Iris pigment epithelial cell (primary cell): Measurements from ENCODE around the gene GRIN2A.
A peak's percentile ranks its signal among the peaks of the same experiment; 100 is the strongest.

ENCODE experiments used
- DNase-seq: peaks from one replicate; pipeline ENCODE4 v3.0.0-alpha.2; 2011; ENCODE audit warnings: low read depth

GRIN2A gene

DNA sequence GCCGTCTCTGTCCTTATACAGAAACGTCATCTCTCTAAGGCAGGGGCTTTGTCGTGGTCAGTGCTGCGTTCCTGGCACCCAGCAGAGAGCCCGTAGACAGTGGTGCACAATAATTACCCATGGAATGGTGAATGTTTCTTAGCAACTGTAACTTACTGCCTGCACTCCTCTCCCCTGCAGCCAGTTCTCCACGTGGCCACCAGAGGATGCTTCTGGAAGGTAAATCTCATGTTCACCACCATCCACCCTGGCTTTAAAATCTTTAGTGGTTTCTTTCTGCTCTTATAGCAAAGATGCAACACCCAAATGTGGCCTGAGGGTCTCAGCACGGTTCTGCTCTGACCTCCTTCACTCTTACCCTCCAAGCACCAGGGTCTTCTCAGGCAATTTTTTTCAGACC, 150.8 kb downstream of the GRIN2A start:
- DNase-seq: no peak

DNA sequence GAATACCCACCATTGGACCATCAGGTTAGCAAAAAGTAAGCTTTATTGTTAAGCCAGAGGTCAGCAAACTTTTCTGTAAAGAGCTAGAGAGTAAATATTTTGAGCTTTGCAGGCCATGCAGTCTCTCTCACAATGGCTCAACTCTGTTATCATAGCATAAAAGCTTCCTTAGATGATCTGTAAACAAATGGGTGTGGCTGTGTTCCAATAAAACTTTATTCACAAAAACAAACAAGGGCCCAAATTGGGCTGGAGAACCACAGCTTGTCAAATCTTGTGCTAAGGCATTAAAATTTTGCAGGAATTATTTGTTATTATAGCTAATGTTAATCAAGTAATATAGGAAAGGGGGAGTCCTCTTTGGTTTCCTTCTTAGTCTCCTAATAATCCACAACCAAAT, 153.6 kb downstream of the GRIN2A start:
- no peak for DNase-seq

- DNase-seq: no peak
These were observed 154.7 kb downstream of the GRIN2A start for GRCh38 chr16:10027553-10027952.

DNA sequence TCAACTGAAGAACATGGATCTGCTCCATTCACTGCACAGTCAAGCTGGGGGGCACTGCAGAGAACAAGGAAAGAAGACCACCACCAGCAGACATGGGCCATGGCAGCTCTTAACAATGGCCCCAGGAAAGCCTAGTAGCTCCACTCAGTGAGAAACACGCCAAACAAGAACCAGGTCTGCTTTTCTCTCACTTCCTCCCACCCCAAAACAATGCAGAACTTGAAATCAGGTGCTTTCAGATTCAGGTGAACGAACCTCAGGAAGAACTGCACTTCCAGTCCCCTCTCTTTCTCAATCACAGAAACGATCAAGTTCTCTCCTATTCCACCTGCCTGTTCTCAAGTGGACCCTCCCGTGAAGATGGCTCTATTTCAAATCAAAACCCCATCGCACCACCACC, 155.6 kb downstream of the GRIN2A start:
- no peak for DNase-seq

- no peak for DNase-seq
These were observed 160.1 kb downstream of the GRIN2A start for GRCh38 chr16:10022098-10022497.

- no peak for DNase-seq
These were observed 161.4 kb downstream of the GRIN2A start for GRCh38 chr16:10020866-10021265.

- no peak for DNase-seq
These were observed 165.5 kb downstream of the GRIN2A start for GRCh38 chr16:10016752-10017151.

- DNase-seq: no peak
These were observed 166.8 kb downstream of the GRIN2A start for GRCh38 chr16:10015397-10015796.

DNA sequence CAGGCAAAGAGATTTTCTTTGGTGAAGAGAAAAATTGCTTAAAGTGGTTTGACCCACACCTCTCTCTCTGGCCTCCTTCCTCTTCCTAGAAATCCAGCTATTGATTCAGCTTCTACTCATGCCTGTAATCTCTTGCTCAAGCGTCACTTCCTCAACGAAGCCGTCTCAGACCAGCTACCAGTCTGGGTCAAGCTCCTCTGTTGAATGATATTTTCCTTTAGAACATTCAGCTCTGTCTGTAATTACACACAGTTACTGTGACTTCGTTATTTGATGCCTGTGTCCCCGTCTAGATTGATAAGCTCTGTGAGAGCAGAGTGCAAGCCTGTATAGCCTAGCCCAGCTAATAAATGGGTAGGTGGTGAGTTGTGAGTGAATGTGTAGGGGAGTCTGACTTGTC, 168.5 kb downstream of the GRIN2A start:
- DNase-seq: no peak

DNA sequence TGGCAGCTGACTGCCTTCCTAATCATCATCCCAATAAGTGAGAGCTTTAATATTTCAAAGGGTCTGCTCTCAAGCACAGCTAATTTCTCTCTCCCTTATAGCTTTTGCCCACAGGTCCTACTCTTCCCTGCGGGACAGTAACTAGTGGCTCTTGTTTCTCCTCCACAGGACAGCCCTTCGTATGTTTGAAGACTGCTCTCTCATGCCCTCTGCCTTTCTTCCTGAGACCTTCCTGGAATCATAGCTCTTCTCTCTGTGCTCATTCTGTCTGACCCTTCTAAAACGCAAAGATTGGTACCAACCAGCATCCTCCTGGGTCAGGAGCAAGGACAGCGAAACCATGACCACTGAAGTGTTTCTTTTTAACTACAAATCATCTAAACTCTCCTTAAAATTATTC, 168.9 kb downstream of the GRIN2A start:
- no peak for DNase-seq

GRCh38 chr16:10009684-10010083, 172.5 kb downstream of the GRIN2A start:
- DNase-seq: no peak

DNA sequence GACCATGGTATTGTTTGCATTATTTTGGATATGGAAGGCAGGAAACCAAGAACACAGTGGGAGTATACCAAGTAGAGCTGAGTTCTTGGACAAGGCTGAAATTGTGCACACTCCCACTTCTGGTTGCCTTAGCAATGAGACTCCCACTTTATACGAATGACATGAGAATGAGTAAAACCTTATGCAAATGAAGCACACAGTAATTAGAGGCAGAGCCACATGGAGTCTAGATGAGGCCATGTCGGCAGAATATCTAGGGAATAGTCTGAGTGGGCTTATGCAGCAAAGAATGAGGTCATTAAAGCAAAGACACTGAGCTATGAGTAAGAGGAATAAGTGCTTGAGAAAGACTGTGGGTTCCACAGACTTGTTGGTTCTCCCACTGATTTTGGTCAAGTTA, 178.7 kb downstream of the GRIN2A start:
- no peak for DNase-seq

DNA sequence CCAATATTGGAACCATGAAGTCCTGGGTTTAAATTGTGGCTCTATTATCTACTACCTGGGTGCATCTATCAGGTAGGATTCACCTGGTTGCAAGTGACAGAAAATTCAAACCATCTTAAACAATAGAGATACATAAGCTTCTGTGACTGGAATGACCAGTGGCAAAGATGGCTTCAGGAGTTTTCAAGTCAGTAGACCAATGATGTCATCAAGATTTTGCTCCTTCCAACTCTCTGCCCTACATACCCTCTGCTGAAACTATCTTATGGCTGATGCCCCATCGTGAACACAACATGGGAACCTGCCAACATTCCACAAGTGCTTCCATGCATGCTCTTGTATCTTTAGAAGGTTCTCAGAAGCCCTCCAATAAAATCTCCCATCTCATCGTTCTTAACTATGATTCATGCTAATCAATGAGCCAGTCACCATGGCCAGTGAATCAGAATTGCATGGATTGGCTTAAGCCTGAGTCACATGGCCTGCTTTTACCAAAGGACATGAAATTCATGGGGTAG, 180.9 kb downstream of the GRIN2A start:
- no peak for DNase-seq

- no peak for DNase-seq
These were observed 186.0 kb downstream of the GRIN2A start for GRCh38 chr16:9996221-9996620.

- DNase-seq: no peak
These were observed 189.8 kb downstream of the GRIN2A start for GRCh38 chr16:9992441-9992840.

GRCh38 chr16:9980981-9981380, 201.2 kb downstream of the GRIN2A start:
- DNase-seq: no peak

DNA sequence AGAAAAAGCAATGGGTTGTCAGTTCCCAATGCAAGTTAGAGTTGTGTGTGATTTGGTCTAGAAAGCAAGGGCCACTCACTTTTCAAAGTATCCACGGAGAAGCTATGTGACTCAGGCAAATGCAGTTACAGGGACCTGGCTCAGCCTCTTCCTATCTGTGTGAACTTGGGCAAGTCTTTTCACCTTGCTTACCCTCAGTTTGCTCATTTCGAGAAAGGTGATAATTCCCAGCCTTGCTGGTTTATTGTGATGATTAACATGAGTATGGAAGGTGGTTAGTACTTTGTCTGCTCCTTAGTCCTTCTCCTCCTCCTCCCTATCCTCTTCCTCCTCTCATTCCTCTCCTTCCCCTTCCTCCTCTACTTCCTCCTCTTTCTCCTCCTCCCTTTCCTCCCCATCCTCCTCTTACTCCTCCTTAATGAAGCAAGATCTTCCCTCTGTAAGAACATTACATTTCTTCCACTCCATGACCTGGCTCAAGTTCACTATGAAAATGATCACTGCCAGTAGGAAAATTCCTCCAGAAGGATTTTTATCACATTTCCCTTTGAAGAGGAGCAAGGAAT, 204.0 kb downstream of the GRIN2A start:
- no peak for DNase-seq

- DNase-seq: no peak
These were observed 204.8 kb downstream of the GRIN2A start for GRCh38 chr16:9977333-9977897.

GRCh38 chr16:9976601-9977000, 205.6 kb downstream of the GRIN2A start:
- no peak for DNase-seq

DNA sequence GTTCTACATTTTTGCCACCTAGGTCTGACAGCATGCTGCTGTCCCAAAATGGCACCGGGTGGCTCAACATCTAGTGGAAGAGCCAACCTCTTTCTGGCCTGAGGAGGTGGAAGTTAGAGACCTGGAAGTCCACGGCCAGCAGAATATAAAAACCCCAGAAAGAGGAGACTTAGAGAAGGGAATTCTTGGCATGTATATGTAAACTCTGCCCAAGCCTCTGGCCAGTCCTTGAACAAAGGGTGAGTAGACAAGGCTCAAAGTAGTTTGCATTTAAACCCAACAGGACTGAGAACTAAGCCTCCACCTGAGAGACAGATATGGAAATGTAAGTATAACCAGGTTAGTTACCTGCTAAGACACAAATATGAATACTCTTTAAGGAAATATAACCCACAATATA, 210.3 kb downstream of the GRIN2A start:
- DNase-seq: no peak

DNA sequence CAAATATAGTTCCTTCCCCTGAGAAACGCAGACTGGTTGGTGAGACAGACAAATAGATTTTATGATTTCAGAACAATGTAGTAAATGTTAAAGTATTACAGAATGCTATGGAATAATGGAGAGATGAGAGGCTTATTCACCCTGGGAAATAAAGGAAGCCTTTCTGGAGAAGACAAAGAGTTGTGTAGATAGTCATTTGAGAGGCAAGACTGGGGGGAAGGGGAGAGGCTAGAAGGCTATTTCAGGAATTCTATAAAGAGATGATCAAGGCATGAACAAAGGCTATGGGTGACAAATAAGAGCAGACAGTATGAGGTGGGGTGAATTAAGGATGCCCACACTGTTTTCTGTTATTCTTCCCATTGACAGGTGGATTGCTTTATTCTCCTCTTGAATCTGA, 211.4 kb downstream of the GRIN2A start:
- DNase-seq: no peak

DNA sequence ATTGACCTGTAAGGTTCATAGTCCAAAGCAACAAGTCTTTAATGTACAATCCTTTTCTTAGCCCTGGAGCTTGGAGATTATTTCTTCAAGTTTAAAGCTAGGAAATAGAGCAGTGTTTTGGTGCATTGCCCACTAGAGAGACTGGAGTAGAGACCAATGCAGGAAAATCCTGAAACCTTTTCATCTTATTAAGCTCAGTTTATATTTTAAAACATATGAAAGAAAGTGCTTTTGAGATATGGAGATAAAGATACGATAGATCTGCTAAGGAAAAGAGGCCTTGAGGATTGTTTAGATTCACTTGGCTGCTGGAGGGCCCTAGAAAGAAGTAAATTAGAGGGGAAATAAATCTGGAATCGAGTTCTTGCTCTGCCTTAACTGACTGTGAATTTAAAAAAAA, 212.0 kb downstream of the GRIN2A start:
- no peak for DNase-seq

- no peak for DNase-seq
These were observed 212.6 kb downstream of the GRIN2A start for GRCh38 chr16:9969580-9969979.

- peak; percentile 2 for DNase-seq
These were observed 215.6 kb downstream of the GRIN2A start for GRCh38 chr16:9966569-9967157.
